Smooth muscle cell (in vitro differentiated cells): ENCODE data around the gene ELMO1. TPM values are rescaled to one million over a fixed set of nuclear protein-coding genes. Genes with fewer than 3 reads are reported as not detected.

Experiments
- DNase-seq: peaks from one replicate; lab custom pipeline; 2025; ENCODE audit not compliant: unreplicated experiment; lab: John Stamatoyannopoulos, UW
- H2AFZ ChIP-seq: fragments of 200-600 bp; sonication (generic); 2 replicates; pipeline ENCODE4 v1.6.0; 2016; ENCODE audit warnings: antibody characterized with exemption, low read depth, mild to moderate bottlenecking
- H3F3A ChIP-seq: fragments of 200-600 bp; sonication (generic); 2 replicates; pipeline ENCODE4 v1.6.0; 2017; ENCODE audit warnings: antibody characterized with exemption, low read depth
- H3K27ac ChIP-seq: fragments of 200-600 bp; sonication (generic); 2 replicates; pipeline ENCODE4 v1.5.1; 2016; ENCODE audit warnings: low read depth, mild to moderate bottlenecking
- H3K27me3 ChIP-seq: fragments of 200-600 bp; sonication (generic); 2 replicates; pipeline ENCODE4 v1.6.1; 2016; ENCODE audit warnings: low read depth, mild to moderate bottlenecking
- H3K36me3 ChIP-seq: fragments of 200-600 bp; sonication (generic); 2 replicates; pipeline ENCODE4 v1.5.1; 2016; ENCODE audit warnings: low read depth
- H3K4me1 ChIP-seq: fragments of 200-600 bp; sonication (generic); 2 replicates; pipeline ENCODE4 v1.5.1; 2016; ENCODE audit warnings: low read depth
- H3K4me2 ChIP-seq: fragments of 200-600 bp; sonication (generic); 2 replicates; pipeline ENCODE4 v1.6.0; 2016; ENCODE audit warnings: mild to moderate bottlenecking
- H3K4me3 ChIP-seq: fragments of 200-600 bp; sonication (generic); 2 replicates; pipeline ENCODE4 v1.5.1; 2016; ENCODE audit warnings: mild to moderate bottlenecking
- H3K79me2 ChIP-seq: fragments of 200-600 bp; sonication (generic); 2 replicates; pipeline ENCODE4 v1.6.0; 2016; ENCODE audit warnings: low read depth, mild to moderate bottlenecking
- H3K9ac ChIP-seq: fragments of 200-600 bp; sonication (generic); 2 replicates; pipeline ENCODE4 v1.6.0; 2016; ENCODE audit warnings: low read depth
- H3K9me3 ChIP-seq: fragments of 200-600 bp; sonication (generic); replicated peaks from 2 replicates; pipeline ENCODE4 v1.5.1; 2016; ENCODE audit warnings: low read depth
- H4K20me1 ChIP-seq: fragments of 200-600 bp; sonication (generic); 2 replicates; pipeline ENCODE4 v1.6.0; 2016; ENCODE audit warnings: low read depth
- WGBS: methylation state at CpG from one replicate; pipeline ENCODE4 v1.1.7; 2016; ENCODE audit warnings: low lambda C conversion rate; 5-methylcytosine and 5-hydroxymethylcytosine counted together
- polyA plus RNA-seq: library from polyadenylated mRNA; unstranded; fragments of >200 nt; fragmentation: Nextera tagmentation; extraction: Ambion mirVana; gene quantifications from 2 replicates; pipeline ENCODE4 v1.2.1, GENCODE V29; 2016
- total RNA-seq: library from RNA; depleted of rRNA; stranded (reverse); fragments of >200 nt; gene quantifications from 2 replicates; pipeline ENCODE4 v1.2.3, GENCODE V29; 2014
- TF ChIP-seq, protein P1 (sequence below): fragments of 200-600 bp; sonication (generic); IDR thresholded peaks from 2 replicates; pipeline ENCODE4 v1.5.1; 2017; ENCODE audit warnings: borderline replicate concordance, mild to moderate bottlenecking, antibody characterized with exemption; ENCODE audit not compliant: insufficient read depth, poor library complexity, severe bottlenecking

The ELMO1 gene
- total and polyA plus RNA-seq, 2 experiments from 2014 or later: 8.2 to 36.0 TPM

DNA sequence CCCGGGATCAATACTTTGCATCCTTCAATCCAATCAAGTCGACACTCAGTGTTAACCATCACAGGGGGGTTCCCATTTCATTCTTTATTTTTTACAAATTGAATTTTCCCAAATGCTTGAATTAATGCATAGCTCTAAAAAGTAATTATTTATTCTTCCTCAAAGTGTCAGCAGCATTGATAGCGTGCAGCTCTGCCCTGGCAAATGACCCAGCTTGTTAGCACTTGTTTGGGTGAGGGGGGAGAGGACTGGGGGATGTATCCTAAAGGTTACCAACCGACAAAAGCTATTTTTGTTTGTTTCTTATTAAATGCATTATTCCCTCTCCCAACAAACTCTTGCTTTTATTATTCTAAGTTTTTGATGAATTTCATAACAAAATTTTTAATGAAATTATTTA lies 27.0 kb upstream of the ELMO1 start:
- TF ChIP-seq, protein P1, sequence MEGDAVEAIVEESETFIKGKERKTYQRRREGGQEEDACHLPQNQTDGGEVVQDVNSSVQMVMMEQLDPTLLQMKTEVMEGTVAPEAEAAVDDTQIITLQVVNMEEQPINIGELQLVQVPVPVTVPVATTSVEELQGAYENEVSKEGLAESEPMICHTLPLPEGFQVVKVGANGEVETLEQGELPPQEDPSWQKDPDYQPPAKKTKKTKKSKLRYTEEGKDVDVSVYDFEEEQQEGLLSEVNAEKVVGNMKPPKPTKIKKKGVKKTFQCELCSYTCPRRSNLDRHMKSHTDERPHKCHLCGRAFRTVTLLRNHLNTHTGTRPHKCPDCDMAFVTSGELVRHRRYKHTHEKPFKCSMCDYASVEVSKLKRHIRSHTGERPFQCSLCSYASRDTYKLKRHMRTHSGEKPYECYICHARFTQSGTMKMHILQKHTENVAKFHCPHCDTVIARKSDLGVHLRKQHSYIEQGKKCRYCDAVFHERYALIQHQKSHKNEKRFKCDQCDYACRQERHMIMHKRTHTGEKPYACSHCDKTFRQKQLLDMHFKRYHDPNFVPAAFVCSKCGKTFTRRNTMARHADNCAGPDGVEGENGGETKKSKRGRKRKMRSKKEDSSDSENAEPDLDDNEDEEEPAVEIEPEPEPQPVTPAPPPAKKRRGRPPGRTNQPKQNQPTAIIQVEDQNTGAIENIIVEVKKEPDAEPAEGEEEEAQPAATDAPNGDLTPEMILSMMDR: no peak
- Histone ChIP-seq H3K27ac (no peak overlapping the region), H2AFZ (no peak overlapping the region), H3K4me3 (no peak overlapping the region), H3K9ac (no peak overlapping the region), H3K27me3 (no peaks in the 10 kb centered on the region), H3K4me2 (no peak overlapping the region), H3F3A (no peaks in the 10 kb centered on the region), H3K36me3 (no peaks in the 10 kb centered on the region), H3K79me2 (no peaks in the 10 kb centered on the region), H4K20me1 (no peaks in the 10 kb centered on the region), H3K4me1 (no peaks in the 10 kb centered on the region), H3K9me3 (no peaks in the 10 kb centered on the region)
- WGBS: 93% methylated on average over 4 of the region's 4 CpGs
- DNase-seq: no peak

GRCh38 chr7:37471619-37472018 lies 23.0 kb upstream of the ELMO1 start:
- H3K36me3 ChIP-seq: no peaks in the 10 kb centered on the region
- TF ChIP-seq, protein P1: no peak
- H2AFZ ChIP-seq: no peak overlapping the region
- no peak overlapping the region for H3K9ac ChIP-seq
- H3F3A ChIP-seq: no peaks in the 10 kb centered on the region
- no peaks in the 10 kb centered on the region for H3K79me2 ChIP-seq
- H3K4me3 ChIP-seq: no peak overlapping the region
- H4K20me1 ChIP-seq: no peaks in the 10 kb centered on the region
- no peaks in the 10 kb centered on the region for H3K27me3 ChIP-seq
- H3K4me1 ChIP-seq: no peaks in the 10 kb centered on the region
- 92% methylated on average over 7 of the region's 7 CpGs for WGBS
- no peaks in the 10 kb centered on the region for H3K9me3 ChIP-seq
- no peak for DNase-seq
- H3K27ac ChIP-seq: no peak overlapping the region
- no peak overlapping the region for H3K4me2 ChIP-seq

DNA sequence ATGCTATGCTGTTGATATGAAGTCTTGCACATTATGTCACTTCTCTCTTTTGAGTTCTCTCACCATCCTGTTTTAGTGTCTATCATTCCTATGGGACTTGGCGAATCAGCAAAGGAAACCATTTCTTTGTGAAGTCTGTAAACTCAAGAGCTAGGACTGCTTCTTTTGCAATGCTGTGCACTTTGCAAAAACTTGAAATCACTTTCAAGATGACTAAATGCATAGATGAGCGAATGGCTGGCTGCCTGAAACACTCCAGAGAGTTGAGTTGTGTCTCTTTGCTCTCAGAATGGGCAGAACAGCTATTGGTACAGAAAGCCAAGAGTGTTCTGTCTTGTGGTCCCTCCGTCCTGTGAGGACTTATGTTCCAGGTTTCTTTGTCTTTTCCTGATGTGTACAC lies 18.3 kb upstream of the ELMO1 start:
- no peaks in the 10 kb centered on the region for H4K20me1 ChIP-seq
- H2AFZ ChIP-seq: no peak overlapping the region
- H3K27ac ChIP-seq: no peak overlapping the region
- H3K4me3 ChIP-seq: no peak overlapping the region
- WGBS: 85% methylated on average over 3 of the region's 3 CpGs
- no peak for DNase-seq
- H3K4me1 ChIP-seq: no peaks in the 10 kb centered on the region
- no peaks in the 10 kb centered on the region for H3K9me3 ChIP-seq
- TF ChIP-seq, protein P1: no peak
- no peak overlapping the region for H3K4me2 ChIP-seq
- no peaks in the 10 kb centered on the region for H3K79me2 ChIP-seq
- no peak overlapping the region for H3K9ac ChIP-seq
- no peaks in the 10 kb centered on the region for H3K36me3 ChIP-seq
- no peaks in the 10 kb centered on the region for H3K27me3 ChIP-seq
- H3F3A ChIP-seq: no peaks in the 10 kb centered on the region

GRCh38 chr7:37462138-37462537 lies 13.5 kb upstream of the ELMO1 start:
- Histone ChIP-seq H3K4me2 (no peak overlapping the region), H3F3A (no peaks in the 10 kb centered on the region), H3K27ac (no peak overlapping the region), H3K36me3 (no peaks in the 10 kb centered on the region), H3K4me3 (no peak overlapping the region), H3K27me3 (no peaks in the 10 kb centered on the region), H4K20me1 (no peaks in the 10 kb centered on the region), H3K9me3 (no peaks in the 10 kb centered on the region), H3K9ac (no peak overlapping the region), H2AFZ (no peak overlapping the region), H3K4me1 (no peaks in the 10 kb centered on the region), H3K79me2 (no peaks in the 10 kb centered on the region)
- DNase-seq: no peak
- 90% methylated on average over 1 of the region's 1 CpG for WGBS
- TF ChIP-seq, protein P1: no peak
